Activated T-helper 1 cell treated with Interleukin-2 at 50 U/mL for 16 hours (primary cell): Measurements from ENCODE around the gene RNF220.

ENCODE experiments used
- DNase-seq: peaks from one replicate; pipeline ENCODE4 v3.0.0-alpha.2; 2020; ENCODE audit warnings: low read depth

Gene RNF220

DNA sequence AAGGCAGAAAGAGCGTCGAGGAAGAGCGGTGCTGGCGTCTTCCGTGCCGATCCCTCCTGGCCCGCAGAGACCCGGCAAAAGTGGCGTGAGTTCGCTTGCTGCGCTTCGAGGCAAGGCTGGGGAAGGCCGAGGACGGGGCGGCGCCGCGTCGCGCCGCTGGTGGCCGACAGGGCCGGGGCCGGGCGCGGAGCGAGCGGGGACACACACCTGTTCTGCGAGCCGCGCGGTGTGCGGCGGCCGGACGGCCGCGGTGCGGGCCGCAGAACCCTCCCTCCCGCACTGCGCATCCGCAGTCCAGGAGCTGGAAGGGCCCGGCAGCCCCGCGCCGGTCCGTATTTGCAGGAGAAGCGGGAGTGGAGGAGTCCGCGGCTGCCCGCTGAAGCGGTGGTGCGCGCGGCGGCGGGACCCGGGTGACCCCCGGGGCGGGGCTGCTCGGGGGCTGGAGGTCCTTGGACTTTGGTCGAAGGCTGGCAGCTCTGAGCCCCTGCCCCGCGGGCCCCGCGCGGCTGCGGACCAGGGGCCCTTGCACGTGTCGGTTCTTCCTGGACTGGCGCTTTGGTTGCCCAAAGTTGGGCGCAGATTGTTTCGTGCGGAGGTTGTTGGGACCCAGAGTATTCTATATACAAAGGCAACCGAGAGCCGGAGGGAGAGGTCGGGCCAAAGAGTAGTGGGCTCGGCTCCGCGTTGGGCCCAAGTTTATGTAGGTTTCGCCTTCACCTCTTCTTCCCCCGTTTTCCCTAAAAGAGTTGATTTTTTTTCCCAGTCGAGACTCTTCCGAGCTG, 2.6 kb downstream of the RNF220 start:
- DNase-seq: no peak

DNA sequence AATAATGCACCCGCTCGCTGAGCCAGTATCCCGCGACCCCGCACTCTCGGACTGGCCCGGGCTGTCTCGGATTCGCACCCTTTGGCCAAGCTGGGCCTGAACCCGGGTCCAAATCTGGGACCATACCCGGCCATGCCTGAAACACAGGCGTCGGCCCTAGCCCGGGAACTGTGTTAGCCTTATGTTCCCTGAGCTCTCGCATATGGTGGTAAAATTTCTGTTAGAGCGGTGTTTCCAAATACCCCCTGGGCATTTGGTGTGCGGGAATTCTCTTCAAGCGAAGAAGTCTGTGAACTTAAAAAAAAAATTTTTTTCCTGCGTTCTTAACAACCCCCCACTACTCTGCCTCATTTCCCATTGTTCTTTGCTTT, 3.1 kb downstream of the RNF220 start:
- DNase-seq: no peak

DNA sequence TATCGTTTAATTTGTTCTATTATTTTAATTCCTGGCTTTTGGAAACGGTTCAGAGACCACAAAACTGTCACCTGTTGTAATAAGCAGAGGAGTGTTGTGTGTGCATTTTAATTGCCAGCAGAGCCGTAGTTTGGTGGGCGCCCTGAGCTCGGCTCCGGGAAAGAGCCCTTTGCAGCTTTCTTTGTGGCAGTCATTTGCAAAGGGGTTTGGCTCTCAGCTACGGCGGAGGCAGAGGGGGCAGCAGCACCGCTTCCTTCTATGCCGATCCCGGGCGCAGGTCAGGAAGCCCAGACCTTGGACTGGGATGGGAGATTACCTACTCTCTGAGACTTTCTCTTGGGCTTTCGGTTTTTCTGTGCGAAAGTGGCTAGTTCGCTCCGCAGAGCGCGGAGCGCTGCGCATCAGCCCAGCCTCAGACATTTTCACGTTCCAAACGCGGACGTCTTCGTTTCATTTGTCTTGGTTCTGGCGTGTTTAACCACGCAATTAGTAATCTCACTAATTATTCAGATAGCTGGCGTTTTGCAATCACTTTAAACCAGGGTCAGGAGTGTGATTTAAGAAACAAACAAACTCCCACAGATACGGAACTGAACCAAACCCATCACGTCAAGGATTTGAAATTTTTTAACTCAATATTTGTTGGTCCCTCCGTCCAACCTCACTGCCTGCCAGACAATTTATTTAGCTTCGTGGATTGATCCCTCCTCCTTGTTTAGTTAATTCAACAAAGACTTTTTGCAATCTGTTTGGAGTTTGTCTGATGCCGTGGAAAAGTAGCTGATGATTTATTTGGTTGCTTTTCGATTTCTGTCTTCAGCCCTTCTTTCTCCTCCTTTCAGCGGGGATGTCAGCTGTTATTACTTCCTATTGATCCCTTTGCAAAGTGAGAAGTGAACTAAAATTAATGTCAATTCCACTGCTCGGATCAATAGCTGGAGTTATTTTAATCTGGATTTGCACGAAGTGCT, 3.9 kb downstream of the RNF220 start:
- no peak for DNase-seq

DNA sequence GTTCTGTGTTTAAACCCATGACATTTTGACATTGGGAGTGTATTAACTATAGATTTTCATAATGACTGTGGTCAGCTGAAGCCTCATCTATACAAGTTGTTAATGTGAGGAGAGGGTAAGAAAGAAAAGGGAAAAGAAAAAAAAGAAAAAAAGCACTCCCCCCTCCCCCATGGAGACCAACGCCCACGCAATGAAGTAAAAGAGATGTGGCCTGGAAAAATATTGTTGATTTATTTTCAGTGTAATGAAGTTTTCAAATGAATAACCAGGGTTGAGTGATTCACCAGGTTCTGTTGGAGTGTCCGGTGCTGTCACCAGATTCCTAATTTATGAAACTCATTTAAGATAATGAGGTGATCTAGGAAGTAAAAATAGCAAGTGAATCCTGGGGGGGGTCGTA, 4.7 kb downstream of the RNF220 start:
- DNase-seq: no peak

DNA sequence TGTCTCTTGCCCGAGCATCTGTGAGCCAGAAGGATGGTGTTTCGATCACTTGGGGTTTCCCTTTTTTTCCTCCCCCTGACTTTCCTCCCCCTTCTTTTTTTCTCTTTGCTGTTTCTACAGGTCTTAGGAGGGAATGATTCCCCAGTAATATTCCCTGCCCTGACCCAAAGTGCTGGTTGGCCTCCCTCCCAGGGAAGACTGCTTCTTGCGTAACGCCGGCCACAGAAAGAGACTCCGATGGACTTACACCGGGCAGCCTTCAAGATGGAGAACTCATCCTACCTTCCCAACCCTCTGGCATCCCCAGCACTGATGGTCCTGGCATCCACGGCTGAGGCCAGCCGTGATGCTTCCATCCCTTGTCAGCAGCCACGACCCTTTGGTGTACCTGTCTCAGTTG, 6.8 kb downstream of the RNF220 start:
- DNase-seq: no peak

DNA sequence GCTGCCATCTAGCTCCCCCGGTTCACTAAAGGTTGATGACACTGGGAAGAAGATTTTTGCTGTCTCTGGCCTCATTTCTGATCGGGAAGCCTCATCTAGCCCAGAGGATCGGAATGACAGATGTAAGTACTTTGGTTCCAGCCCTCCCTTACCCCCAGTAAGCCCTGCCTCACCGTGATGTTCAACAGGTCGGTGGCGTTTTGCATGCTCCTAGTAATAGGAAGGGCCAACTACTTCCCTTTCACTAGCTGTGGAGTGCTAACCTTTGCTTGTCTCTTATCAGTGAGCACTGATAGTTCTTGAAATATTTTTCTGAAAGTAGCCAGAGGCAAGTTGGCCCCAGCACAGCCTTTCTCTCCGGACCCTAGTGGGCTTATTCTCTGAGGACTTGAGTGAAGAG, 7.5 kb downstream of the RNF220 start:
- DNase-seq: no peak

DNA sequence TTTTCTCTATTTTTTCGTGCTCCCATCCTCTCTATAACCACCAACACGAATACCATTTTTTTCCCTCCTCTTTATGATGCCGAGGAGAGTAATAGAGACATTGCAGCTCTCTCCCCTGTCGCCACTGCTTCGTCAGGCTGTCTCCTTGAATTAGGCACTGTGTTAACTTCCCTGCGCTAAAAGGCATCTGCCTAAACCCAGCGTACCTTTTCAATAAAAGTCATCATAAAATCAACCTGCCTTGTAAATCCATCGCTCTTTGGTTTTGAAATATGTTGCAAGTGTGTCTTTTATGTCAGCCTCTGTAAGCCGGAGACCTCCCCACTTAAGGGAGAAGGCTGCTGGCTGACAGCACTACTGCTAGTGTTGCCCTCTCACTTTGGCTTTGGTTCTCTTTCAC, 8.7 kb downstream of the RNF220 start:
- DNase-seq: no peak

DNA sequence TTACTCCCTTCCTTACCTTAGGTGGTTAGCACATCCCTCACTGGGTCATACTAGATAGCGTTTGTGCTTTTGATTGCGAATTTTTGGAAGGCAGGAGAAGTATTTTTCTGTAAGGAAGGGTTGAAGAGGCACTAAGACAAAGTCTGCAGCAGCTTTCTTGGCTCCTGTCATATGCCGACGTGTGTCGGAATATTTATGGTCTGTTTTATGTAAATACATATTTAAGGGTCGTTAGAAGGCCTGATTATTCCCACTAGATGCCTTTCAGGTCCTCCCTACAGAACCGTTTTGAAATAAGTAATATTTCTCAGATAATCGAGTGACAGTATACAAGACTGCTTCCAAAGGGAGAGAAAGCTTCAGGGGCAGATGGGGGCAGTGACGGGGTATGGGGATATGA, 10.0 kb downstream of the RNF220 start:
- DNase-seq: no peak

DNA sequence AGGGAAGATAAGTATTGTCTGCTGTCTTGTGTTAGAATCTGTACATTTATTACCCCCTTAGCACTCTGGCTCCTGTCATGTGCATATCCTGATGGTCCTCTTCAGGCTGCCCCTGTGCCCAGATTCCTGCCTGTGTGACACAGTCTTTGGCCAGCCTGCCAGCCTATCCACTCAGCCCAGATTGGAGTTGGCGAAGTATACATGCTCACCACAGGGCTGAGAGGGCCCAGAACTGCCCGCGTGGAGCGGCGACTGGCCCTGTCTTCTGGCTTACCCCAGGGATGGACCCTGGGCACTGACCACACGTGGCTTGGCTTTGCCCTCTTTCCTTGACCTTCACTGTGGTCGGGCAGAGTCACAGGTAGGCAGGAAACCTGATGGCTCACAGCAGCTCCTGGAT, 11.4 kb downstream of the RNF220 start:
- no peak for DNase-seq

DNA sequence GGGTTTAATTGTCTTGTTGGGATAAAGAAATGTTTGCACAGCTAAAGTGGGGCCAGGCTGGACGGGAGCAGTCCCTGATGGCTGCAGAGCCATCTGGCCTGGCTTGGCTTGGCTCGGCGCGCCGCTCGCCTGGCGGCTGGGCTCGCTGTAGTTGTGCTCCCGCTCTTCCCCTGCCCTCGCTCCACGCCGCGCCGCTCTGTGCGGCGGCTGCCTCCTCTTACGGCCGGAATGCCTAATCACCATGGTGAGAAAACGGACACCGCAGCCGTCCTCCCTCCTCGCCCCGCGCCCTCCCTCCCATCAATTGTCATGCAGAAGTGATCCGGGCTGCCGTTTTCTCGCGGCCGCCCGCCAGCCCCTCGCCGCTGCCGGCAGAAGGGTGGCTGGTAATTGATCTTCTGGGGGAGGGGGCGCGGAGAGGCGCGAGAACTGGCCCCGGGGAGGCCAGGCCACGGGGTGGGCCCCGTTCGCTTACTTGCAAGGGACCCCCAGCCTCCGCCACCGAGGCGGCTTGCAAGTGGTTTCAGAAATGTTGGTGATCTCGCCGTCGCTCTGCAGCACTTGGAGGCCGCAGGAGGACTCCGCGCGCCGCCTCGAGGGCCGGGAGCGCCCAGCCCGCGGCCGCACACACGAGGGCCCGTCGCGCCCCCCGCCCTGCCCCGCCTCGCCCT, 12.4 kb downstream of the RNF220 start:
- peak; percentile 0 for DNase-seq

DNA sequence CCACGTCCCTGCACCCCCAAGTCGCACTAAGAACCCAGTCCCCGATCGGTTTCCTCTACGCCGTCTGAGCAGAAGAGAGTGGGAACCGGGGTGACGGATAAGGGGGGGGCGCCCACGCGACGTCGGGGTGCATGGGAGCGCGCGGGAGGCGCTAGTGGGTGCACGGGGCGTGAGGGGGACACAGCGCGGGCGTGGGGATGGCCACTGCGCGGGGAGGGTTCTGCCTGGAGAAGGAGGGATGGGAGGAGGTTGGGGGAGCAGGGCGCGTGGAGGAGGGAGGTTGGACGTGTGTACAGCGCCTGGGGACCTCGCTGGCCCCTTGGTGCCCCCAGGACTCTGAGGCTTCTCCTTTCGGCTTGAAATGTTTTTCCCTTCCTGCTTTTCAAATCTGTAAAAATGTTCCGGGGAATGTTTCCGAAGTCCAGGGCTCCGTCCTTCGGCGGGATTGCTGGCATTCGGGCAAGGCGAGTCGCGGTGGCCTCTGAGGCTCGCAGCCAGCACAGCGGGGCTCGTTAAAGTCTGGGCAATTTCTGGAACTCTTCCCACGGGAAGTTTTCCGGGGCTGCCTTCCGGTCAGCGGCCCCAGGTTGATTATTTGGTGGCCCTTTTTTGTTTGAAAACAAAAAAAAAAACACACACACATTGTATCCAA, 13.1 kb downstream of the RNF220 start:
- no peak for DNase-seq

DNA sequence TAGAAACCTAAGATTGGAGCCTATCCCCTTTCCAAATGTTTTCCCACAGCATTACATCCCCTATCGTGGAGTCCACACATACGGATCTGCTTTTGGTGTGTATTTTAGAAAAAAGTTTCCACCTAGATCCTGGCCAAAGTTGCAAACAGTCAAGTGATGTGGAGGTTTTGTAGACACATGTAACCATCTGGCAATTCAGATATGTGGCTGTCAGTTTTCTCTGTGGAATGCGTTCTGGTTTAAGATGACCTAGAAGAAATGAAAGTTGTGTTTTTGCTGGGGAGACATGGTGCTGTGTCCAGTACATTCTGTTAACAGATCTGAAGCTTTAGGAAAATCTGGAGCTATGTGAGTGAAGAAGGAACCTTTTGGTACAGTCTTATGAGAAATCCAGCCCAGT, 14.8 kb downstream of the RNF220 start:
- DNase-seq: no peak

DNA sequence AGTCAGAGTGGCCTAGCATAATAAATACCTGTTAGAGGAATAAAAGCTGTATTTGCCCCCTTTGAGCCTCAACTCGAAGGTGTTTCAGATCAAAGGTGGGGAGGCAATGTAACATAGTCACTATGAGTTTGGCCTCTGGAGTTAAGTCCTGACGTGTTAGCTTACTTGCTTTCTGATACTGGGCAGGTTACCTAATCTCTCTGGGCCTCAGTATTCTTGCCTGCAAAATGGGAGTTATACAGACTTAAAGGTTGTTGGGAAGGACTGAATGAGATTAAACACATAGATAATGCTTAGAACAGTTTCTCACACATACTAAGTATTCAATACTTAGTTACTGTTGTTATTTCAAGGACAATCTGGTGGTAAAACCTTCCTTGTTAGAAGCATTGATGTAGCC, 15.5 kb downstream of the RNF220 start:
- no peak for DNase-seq

DNA sequence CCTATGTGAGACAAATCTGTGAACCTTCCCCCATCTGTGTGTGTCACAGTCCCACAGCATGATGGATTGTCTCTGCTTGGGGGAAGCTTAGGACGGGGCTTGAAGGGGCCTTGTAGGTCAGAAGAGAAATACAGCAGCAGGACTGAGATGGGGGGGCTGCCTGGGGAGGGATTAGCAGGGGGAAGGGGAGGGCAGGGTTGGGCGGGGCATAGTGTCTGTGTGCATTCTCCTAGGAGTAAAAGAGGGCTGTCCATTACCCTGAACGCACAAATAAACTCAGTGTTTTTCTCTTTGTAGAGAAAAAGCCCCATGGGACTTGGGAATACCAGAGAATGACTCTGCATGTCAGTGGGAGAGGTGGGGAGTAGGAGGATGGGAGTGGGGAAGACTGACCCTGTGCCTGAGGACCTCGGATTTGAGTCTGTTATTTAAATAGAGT, 16.4 kb downstream of the RNF220 start:
- DNase-seq: no peak

DNA sequence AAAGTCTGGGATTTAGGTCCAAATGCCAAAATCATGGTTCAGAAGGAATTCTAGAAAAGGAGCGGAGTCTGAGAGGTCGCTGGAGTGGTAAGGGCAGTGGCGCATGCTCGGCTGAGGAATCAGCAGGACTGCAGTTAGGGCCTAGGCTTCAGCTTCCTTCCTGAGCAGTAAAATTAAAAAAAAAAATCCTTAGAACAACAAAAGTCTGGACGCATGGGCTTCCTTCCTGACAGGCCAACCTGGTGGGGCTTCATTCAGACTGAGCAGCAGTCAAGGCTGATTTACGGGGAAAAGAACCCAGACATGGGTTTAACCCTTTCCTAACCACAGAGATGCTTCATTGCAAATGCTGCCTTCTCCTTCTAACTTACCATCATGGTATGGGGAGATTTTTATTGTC, 17.1 kb downstream of the RNF220 start:
- DNase-seq: no peak

DNA sequence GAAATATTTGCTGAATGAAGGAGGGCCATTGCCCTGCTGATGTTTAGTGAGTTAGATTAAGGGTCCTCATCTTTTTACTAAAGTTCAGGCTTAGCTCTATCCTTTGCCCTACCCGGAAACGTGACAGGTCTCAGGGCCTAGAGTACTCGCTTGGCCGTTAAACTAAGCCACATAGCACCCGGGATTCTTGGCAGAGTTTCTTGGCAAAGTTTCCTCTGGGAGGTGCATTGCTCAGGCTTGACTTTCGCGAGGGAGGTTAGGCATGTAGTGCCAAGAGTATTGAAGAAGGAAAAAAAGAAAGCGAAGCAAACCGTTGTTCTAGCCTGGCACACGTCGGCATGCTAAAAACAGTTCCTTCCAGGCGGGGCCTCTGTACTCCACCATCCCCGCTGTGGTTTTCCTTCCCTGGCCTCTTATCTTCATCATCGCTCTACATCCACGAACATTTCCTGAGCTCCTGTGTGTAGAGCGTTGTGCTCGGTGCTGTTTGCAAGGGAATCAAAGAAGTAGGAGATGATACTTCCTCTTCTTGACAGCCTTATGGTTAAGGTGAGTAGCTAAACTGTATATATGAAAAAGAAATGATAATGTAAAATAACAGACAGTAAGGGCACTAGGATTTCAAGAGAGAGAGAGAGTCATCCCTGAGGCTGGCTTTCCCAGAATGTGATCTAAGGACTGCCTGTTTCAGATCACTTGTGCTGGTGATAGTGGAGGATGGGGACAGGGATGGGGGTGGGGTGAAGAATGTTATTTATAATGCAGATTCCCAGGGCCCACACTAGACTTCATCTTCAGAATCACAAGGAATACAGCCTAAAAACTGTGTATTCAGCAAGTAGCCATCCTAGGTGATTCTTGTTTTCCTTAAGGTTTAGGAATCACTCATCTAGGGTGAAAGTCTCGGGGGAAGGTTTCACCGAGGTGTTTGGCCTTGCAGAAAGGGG, 18.8 kb downstream of the RNF220 start:
- no peak for DNase-seq

DNA sequence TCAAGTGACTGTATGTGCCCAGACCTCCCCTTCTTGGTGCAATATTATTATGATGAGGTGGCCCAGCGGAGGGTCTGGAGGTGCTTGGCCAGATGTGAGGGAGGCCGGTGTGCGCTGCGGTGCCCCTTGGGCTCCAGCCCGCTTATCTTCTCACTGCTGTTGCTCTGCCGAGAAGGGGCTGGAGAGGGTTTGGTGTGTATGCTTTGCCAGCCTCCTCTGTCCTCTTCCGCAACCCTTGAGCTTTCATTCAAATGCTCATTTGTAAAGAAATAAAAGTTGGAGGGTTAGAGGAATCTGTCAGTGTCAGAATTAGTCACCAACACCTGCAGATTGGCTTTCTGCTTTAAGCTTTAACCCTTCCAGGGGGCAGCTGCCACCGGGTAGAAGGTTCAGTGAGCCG, 19.7 kb downstream of the RNF220 start:
- DNase-seq: no peak

DNA sequence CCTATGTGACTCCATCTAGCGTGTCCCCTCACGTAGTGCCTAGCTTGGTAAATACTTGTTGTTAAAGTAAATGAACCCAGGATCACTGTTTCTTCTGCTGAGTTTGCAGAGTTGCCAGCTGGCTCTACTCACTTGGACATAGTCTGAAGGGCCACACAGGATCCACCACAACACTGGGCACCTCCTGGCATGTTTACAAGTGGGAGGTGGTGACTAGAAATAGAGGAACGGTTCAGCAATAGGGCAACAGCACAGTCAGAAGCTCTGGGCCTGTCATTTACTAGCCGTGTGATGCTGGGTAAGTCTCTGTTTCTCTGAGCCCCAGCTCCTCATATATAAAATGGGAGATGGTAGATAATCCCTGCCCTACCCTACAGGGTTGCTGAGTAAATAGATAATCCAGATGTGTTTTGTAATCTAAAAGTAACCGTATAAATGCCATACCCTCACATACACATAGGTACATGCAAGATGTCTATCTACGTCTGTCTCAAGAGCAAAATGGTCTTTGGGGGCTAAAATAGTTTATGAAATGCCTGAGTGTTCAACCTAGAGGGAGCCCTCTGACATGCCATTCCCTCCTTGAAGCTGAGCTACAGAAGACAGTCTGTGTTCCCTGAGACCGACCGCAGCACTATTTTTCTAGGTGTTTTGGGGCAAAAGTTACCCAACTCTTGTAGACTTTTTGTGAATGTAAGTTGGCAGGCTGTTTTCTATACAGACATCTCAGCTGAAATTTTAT, 20.5 kb downstream of the RNF220 start:
- DNase-seq: no peak

DNA sequence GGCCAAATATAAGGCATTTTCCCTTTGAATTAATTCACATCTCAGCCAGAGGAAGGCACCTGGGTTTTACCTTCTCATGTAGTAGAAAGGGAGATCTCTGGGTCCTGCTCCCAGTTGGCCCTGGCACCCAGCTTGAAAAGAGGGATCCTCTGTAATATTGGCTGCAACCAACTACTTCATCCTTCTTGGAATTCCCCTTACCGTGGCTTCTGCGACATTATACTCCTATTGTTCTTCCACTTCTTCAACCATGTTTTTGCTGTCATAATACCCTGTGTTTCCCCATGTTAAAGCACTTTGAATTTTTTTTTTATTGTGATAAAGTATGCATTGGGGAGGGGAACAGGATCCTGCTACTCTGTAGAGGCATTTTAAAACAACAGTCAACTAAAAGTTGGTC, 26.8 kb downstream of the RNF220 start:
- no peak for DNase-seq

DNA sequence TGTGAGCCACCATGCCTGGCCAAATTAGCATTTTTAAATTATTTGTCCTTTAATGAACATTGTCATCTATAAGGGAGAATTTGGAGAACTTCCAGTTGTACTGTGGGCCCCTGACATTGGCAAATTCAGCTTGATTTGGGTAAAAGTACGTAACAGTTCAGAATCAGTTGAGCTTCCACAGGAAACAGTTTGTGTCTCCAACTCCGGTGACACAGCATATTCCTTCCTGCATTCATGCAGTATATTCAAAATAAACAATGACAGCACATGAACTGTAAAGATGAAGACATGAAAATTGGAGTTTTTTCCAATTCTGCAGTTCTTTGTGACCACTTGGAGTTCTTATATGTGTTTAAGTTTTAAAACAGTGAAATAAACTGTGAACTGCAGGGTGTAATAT, 28.2 kb downstream of the RNF220 start:
- DNase-seq: no peak
